B cell (primary cell): Measurements from ENCODE around the gene ITGB3.

Experiments used
- EZH2 ChIP-seq: IDR thresholded peaks from 2 replicates; pipeline ENCODE4 v1.6.1; 2012; ENCODE audit warnings: borderline replicate concordance, low read depth, mild to moderate bottlenecking, moderate library complexity, low read length; ENCODE audit not compliant: insufficient read depth, poor library complexity, severe bottlenecking
- TF ChIP-seq, protein P1 (sequence below): fragments of 200-600 bp; IDR thresholded peaks from one replicate; pipeline ENCODE4 v1.8.0; 2022; ENCODE audit warnings: antibody characterized with exemption, mild to moderate bottlenecking

DNA sequence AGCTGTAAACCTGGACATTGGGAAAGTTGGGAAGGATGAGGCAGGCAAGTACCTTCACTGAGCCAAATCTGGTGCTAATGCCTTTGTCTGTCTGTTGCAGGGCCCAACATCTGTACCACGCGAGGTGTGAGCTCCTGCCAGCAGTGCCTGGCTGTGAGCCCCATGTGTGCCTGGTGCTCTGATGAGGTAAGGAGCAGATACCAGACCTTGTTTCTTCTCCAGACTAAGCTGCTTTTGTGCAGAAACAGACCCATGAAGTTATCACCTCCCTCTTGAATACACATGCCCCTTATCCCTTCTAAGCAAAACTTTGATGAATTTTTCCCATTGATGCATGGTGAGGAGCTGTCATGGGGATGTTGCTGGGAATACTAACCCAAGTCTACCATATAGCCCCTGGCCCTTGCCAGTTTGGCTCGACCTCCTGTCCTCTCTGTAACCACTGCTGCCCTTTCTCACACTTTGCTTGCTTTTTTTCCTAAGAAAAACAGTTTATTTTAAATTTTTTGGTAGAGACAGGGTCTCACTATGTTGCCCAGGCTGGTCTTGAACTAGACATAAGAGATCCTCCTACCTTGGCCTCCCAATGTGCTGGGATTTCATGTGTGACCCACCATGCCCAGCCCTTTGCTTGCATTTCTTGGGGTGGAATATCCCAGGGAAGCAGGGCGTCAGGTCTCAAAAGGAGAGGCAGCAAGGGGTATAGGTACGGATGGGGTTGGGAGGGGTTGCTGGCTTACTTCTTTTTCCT, 20.9 kb downstream of the ITGB3 start:
- TF ChIP-seq EZH2: no peak
- TF ChIP-seq, protein P1, sequence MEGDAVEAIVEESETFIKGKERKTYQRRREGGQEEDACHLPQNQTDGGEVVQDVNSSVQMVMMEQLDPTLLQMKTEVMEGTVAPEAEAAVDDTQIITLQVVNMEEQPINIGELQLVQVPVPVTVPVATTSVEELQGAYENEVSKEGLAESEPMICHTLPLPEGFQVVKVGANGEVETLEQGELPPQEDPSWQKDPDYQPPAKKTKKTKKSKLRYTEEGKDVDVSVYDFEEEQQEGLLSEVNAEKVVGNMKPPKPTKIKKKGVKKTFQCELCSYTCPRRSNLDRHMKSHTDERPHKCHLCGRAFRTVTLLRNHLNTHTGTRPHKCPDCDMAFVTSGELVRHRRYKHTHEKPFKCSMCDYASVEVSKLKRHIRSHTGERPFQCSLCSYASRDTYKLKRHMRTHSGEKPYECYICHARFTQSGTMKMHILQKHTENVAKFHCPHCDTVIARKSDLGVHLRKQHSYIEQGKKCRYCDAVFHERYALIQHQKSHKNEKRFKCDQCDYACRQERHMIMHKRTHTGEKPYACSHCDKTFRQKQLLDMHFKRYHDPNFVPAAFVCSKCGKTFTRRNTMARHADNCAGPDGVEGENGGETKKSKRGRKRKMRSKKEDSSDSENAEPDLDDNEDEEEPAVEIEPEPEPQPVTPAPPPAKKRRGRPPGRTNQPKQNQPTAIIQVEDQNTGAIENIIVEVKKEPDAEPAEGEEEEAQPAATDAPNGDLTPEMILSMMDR: no peak
